ENCODE results near the gene ZNF547. TPM values are rescaled to one million over a fixed set of nuclear protein-coding genes. Genes with fewer than 3 reads are reported as not detected.
A peak's percentile ranks its signal among the peaks of the same experiment; 100 is the strongest.

ZNF547 gene
- polyA plus RNA-seq, 3 donors = 0.30 to 0.32 TPM; not detected in 1

DNA sequence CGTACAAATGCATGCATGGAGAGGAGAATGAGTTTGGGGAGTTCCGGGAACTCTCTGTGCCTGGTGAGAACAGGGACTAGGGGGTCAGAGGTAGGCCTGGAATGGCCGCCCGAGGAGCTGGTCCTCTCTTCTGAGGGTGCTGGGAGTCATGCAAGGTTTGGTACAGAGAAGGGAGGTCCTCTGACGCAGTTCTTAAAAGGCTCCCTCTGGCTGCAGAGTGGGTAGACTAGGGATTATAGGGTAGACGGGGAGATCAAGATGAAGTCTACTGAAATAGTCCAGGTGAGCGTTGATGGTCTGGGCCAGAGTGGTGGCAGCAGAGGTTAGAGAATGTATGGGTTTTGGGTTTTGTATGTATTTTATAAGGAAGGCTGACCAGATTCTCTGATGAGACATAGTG is 11.5 kb upstream of the ZNF547 start:
- Histone ChIP-seq H3K36me3 (replicated peaks in 1 of 2; ENCODE audit: control insufficient read depth in 1 of 2, insufficient read depth in 2 of 2, low read length in 2 of 2) (peaks cover 32 to 44% of the 10 kb centered on the region in 2 donors), H3K27ac (ENCODE audit: low read depth in 1 of 2, low read length in 2 of 2) (peak overlapping the region in 1 of 2 donors; percentile 96), H3K9me3 (replicated peaks in 1 of 2; ENCODE audit: control insufficient read depth in 1 of 2, insufficient read depth in 1 of 2, low read length in 2 of 2) (peaks cover 37 to 46% of the 10 kb centered on the region in 2 donors), H3K4me2 (replicated peaks; ENCODE audit: extremely low read depth, low read length, poor library complexity, severe bottlenecking) (peak overlapping the region; percentile 88), H2AFZ (ENCODE audit: insufficient read depth, low read depth, low read length, poor library complexity, severe bottlenecking) (peak overlapping the region; percentile 99), H3K27me3 (ENCODE audit: control insufficient read depth in 2 of 2, insufficient read depth in 2 of 2, low read length in 2 of 2) (no peaks in the 10 kb centered on the region), H4K20me1 (ENCODE audit: insufficient read depth, low read length) (no peaks in the 10 kb centered on the region), H3K4me1 (ENCODE audit: control insufficient read depth in 1 of 2, insufficient read depth in 2 of 2, low read length in 2 of 2) (peaks cover 17 to 20% of the 10 kb centered on the region in 2 donors), H3K4me3 (replicated peaks in 1 of 3; ENCODE audit: low read depth in 2 of 3, low read length in 3 of 3) (peak overlapping the region; percentile 76 to 96 (median 81)), H3K79me2 (ENCODE audit: insufficient read depth, low read length) (peaks cover 16% of the 10 kb centered on the region), H3K9ac (ENCODE audit: insufficient read depth, low read length, poor library complexity, severe bottlenecking) (peak overlapping the region; percentile 86)
- peaks cover 0 to 10% (median 0%) of the 10 kb centered on the region in 3 donors for H3K27me3 Mint-ChIP-seq (ENCODE audit: low read depth in 3 of 3)
- peak overlapping the region; percentile 95 for H3K4me3 Mint-ChIP-seq
- H3K27ac Mint-ChIP-seq = peak overlapping the region in 6 of 7 donors; percentile 54 to 94 (median 91)
- peaks cover 44 to 52% of the 10 kb centered on the region in 2 donors for H3K36me3 Mint-ChIP-seq
- peaks cover 29% of the 10 kb centered on the region for H3K4me1 Mint-ChIP-seq
- intact Hi-C loops (cut with micrococcal nuclease) = loop anchor here (1.0 to 10.0 kb wide), 3 partner anchors 37 to 107 kb away; partner anchors contain the start of genes ZNF460 (in 1 of the 2), ZNF548 (in 1 of the 2) and ZNF805 (in 1 of the 2)
- no peak for DNase-seq
- peaks cover 29 to 72% (median 64%) of the 10 kb centered on the region in 7 donors for H3K9me3 Mint-ChIP-seq
- TF ChIP-seq, protein P1, sequence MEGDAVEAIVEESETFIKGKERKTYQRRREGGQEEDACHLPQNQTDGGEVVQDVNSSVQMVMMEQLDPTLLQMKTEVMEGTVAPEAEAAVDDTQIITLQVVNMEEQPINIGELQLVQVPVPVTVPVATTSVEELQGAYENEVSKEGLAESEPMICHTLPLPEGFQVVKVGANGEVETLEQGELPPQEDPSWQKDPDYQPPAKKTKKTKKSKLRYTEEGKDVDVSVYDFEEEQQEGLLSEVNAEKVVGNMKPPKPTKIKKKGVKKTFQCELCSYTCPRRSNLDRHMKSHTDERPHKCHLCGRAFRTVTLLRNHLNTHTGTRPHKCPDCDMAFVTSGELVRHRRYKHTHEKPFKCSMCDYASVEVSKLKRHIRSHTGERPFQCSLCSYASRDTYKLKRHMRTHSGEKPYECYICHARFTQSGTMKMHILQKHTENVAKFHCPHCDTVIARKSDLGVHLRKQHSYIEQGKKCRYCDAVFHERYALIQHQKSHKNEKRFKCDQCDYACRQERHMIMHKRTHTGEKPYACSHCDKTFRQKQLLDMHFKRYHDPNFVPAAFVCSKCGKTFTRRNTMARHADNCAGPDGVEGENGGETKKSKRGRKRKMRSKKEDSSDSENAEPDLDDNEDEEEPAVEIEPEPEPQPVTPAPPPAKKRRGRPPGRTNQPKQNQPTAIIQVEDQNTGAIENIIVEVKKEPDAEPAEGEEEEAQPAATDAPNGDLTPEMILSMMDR (IDR thresholded peaks at IDR 0.05) = no peak
- WGBS (ENCODE audit: insufficient coverage) = 26% methylated on average over 7 of the region's 7 CpGs

DNA sequence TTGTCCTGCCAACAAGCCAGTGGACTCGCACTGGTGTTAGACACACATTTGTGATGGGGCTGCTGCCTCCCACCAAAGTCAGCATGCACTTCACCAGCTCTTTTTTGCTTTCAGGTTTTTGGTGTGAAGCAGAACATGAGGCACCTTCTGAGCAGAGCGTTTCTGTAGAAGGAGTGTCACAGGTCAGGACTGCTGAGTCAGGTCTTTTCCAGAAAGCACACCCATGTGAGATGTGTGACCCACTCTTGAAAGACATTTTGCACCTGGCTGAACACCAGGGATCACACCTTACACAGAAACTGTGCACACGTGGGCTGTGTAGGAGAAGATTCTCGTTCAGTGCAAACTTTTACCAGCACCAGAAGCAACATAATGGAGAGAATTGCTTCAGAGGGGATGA is 7.4 kb upstream of the ZNF547 start:
- H4K20me1 ChIP-seq (ENCODE audit: insufficient read depth, low read length) = no peaks in the 10 kb centered on the region
- WGBS (ENCODE audit: insufficient coverage) = 100% methylated on average over 2 of the region's 4 CpGs
- Mint-ChIP-seq H3K4me3 (no peak overlapping the region), H3K4me1 (peaks cover 24% of the 10 kb centered on the region), H3K27me3 (ENCODE audit: low read depth in 3 of 3) (peaks cover 0 to 2% (median 0%) of the 10 kb centered on the region in 3 donors), H3K27ac (no peak overlapping the region), H3K36me3 (peaks cover 58 to 71% of the 10 kb centered on the region in 2 donors), H3K9me3 (peaks cover 38 to 94% (median 78%) of the 10 kb centered on the region in 7 donors)
- H3K9me3 ChIP-seq (replicated peaks in 1 of 2; ENCODE audit: control insufficient read depth in 1 of 2, insufficient read depth in 1 of 2, low read length in 2 of 2) = peaks cover 73 to 80% of the 10 kb centered on the region in 2 donors
- no peak overlapping the region for H3K4me3 ChIP-seq (replicated peaks in 1 of 3; ENCODE audit: low read depth in 2 of 3, low read length in 3 of 3)
- no peak overlapping the region for H3K9ac ChIP-seq (ENCODE audit: insufficient read depth, low read length, poor library complexity, severe bottlenecking)
- peaks cover 36 to 66% of the 10 kb centered on the region in 2 donors for H3K36me3 ChIP-seq (replicated peaks in 1 of 2; ENCODE audit: control insufficient read depth in 1 of 2, insufficient read depth in 2 of 2, low read length in 2 of 2)
- H3K4me2 ChIP-seq (replicated peaks; ENCODE audit: extremely low read depth, low read length, poor library complexity, severe bottlenecking) = no peak overlapping the region
- H3K27ac ChIP-seq (ENCODE audit: low read depth in 1 of 2, low read length in 2 of 2) = no peak overlapping the region
- H2AFZ ChIP-seq (ENCODE audit: insufficient read depth, low read depth, low read length, poor library complexity, severe bottlenecking) = no peak overlapping the region
- no peaks in the 10 kb centered on the region for H3K27me3 ChIP-seq (ENCODE audit: control insufficient read depth in 2 of 2, insufficient read depth in 2 of 2, low read length in 2 of 2)
- peaks cover 12 to 15% of the 10 kb centered on the region in 2 donors for H3K4me1 ChIP-seq (ENCODE audit: control insufficient read depth in 1 of 2, insufficient read depth in 2 of 2, low read length in 2 of 2)
- H3K79me2 ChIP-seq (ENCODE audit: insufficient read depth, low read length) = peaks cover 16% of the 10 kb centered on the region
- intact Hi-C loops (cut with micrococcal nuclease) = loop anchor here in 1 of 2 donors (10.0 kb wide), 1 partner anchor 111 kb away; the partner anchor contains the start of gene ZNF805
- DNase-seq = no peak
- TF ChIP-seq, protein P1 (IDR thresholded peaks at IDR 0.05) = no peak
